ENCODE data around the gene ANXA9. TPM values are rescaled to one million over a fixed set of nuclear protein-coding genes. Genes with fewer than 3 reads are reported as not detected.

ANXA9 gene
- total RNA-seq, 4 donors from 2014 or later, result 55.1 to 103 (median 82.4) TPM

DNA sequence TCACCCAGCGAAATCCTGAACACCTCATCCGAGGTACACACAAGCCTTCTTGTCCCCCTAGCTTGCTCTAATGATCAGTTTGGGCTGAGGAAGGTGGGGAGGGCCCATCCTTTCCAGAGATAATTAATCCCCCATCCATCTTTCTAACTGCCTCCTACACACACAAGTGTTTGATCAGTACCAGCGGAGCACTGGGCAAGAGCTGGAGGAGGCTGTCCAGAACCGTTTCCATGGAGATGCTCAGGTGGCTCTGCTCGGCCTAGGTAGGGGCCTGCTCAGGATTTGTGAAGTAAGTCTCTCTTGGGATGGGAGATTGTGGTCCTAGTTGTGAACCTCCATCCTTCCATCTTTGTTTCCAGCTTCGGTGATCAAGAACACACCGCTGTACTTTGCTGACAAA is 5.8 kb downstream of the ANXA9 start:
- TF ChIP-seq, protein P1, sequence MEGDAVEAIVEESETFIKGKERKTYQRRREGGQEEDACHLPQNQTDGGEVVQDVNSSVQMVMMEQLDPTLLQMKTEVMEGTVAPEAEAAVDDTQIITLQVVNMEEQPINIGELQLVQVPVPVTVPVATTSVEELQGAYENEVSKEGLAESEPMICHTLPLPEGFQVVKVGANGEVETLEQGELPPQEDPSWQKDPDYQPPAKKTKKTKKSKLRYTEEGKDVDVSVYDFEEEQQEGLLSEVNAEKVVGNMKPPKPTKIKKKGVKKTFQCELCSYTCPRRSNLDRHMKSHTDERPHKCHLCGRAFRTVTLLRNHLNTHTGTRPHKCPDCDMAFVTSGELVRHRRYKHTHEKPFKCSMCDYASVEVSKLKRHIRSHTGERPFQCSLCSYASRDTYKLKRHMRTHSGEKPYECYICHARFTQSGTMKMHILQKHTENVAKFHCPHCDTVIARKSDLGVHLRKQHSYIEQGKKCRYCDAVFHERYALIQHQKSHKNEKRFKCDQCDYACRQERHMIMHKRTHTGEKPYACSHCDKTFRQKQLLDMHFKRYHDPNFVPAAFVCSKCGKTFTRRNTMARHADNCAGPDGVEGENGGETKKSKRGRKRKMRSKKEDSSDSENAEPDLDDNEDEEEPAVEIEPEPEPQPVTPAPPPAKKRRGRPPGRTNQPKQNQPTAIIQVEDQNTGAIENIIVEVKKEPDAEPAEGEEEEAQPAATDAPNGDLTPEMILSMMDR (IDR thresholded peaks at IDR 0.05), result no peak
- TF ChIP-seq POLR2A (IDR thresholded peaks at IDR 0.05), result no peak
- no peak for DNase-seq (ENCODE audit: low spot score in 2 of 2)
- no peak overlapping the region for H3K4me3 ChIP-seq (ENCODE audit: low read depth, poor library complexity, severe bottlenecking)
- WGBS, 2 donors, result 81 to 86% methylated on average over 7 of the region's 7 CpGs
- intact Hi-C loops (cut with DNase I; ENCODE audit: low total_unique reads), result no loop called here

DNA sequence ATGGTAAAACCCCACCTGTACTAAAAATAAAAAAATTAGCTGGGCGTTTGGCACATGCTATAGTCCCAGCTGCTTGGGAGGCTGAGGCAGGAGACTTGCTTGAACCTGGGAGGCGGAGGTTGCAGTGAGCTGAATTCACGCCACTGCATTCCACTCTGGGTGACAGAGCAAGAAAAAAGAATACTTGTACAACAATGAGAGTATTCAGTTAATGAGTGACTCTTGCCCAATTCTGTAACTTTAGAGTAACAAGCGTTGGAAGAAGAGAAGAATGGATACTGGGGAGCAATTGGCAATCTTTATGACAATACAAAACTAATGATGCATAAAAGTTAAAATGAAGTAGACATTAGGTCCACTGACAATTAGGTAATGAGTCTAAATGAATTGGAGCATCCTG is 10.5 kb downstream of the ANXA9 start:
- H3K4me3 ChIP-seq (ENCODE audit: low read depth, poor library complexity, severe bottlenecking), result no peak overlapping the region
- DNase-seq (ENCODE audit: low spot score in 2 of 2), result no peak
- intact Hi-C loops (cut with DNase I; ENCODE audit: low total_unique reads), result loop anchor here (10.0 kb wide), 2 partner anchors 438 to 508 kb away; partner anchors contain the start of gene TARS2
- TF ChIP-seq, protein P1 (IDR thresholded peaks at IDR 0.05), result no peak
- TF ChIP-seq POLR2A (IDR thresholded peaks at IDR 0.05), result no peak
- WGBS, 2 donors, result 68 to 77% methylated on average over 4 of the region's 4 CpGs

DNA sequence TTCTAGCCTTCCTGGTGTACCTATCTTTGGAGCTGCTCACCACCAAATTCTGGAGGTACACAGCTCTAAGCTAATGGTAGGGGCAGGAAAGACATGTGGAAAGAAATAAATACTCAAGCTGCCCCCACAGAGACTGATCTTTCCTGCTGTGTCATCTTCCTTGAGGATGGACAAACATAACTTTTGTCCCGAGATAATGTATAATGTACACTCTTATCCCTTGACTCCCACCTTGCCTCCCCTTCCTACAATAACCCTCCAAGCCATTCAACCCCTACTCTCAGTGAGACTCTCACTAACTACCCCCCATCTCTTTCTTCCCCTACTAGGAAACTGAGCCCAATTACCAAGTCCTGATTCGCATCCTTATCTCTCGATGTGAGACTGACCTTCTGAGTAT is 12.2 kb downstream of the ANXA9 start:
- intact Hi-C loops (cut with DNase I; ENCODE audit: low total_unique reads), result loop anchor here (10.0 kb wide), 2 partner anchors 439 to 509 kb away; partner anchors contain the start of gene TARS2
- no peak overlapping the region for H3K4me3 ChIP-seq (ENCODE audit: low read depth, poor library complexity, severe bottlenecking)
- WGBS, 2 donors, result 79 to 87% methylated on average over 3 of the region's 3 CpGs
- no peak for TF ChIP-seq POLR2A (IDR thresholded peaks at IDR 0.05)
- TF ChIP-seq, protein P1 (IDR thresholded peaks at IDR 0.05), result no peak
- DNase-seq (ENCODE audit: low spot score in 2 of 2), result no peak

DNA sequence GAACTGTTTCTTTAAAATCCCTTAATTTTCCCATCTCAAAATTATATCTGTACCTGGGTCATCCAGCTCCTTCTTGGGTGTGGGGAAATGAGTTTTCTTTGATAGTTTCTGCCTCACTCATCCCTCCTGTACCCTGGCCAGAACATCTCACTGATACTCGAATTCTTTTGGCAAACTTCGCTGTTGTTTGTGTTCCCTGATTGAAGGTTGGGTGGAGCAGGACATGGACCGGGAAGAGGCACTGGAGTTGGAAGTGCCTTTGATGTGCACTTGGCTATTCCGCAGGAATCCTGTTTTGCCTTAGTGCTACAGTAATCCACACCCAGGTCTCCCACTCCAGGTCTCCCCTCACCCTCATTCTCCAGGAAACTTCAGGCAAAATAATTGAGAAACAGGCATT is 13.4 kb downstream of the ANXA9 start:
- no peak for DNase-seq (ENCODE audit: low spot score in 2 of 2)
- 17 to 38% methylated on average over 4 of the region's 4 CpGs for WGBS, 2 donors
- intact Hi-C loops (cut with DNase I; ENCODE audit: low total_unique reads), result loop anchor here (10.0 kb wide), 2 partner anchors 441 to 511 kb away; partner anchors contain the start of gene TARS2

DNA sequence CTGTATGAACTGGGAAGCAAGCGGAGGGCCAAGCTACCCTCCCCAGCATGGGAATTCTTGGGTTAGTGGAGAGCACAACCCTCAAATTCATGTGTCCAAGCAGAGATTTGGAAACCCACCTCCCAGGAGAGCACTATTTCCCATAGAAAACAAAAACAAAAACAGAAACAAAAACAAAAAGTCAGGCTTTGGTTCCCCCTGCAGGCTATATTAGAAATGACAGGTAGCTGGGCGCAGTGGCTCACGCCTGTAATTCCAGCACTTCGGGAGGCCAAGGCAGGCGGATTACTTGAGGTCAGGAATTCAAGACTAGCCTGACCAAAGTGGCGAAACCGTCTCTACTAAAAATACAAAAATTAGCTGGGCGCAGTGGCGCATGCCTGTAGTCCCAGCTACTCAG is 13.8 kb downstream of the ANXA9 start:
- TF ChIP-seq POLR2A (IDR thresholded peaks at IDR 0.05), result no peak
- TF ChIP-seq, protein P1 (IDR thresholded peaks at IDR 0.05), result peak in 1 of 3 donors; percentile 97
- intact Hi-C loops (cut with DNase I; ENCODE audit: low total_unique reads), result loop anchor here (10.0 kb wide), 2 partner anchors 441 to 511 kb away; partner anchors contain the start of gene TARS2
- H3K4me3 ChIP-seq (ENCODE audit: low read depth, poor library complexity, severe bottlenecking), result no peak overlapping the region
- WGBS, 2 donors, result 19 to 30% methylated on average over 9 of the region's 9 CpGs
- peak; percentile 65 to 92 for DNase-seq (ENCODE audit: low spot score in 2 of 2)

More for the DNA sequence above, 13.4 kb downstream of the ANXA9 start:
- TF ChIP-seq POLR2A (IDR thresholded peaks at IDR 0.05), result no peak
- TF ChIP-seq, protein P1 (IDR thresholded peaks at IDR 0.05), result no peak
- no peak overlapping the region for H3K4me3 ChIP-seq (ENCODE audit: low read depth, poor library complexity, severe bottlenecking)
